Endothelial cell (in vitro differentiated cells): Measurements from ENCODE around the gene PADI4. TPM values are rescaled to one million over a fixed set of nuclear protein-coding genes. Genes with fewer than 3 reads are reported as not detected.
A peak's percentile ranks its signal among the peaks of the same experiment; 100 is the strongest.

ENCODE experiments used
- DNase-seq: peaks from one replicate; pipeline ENCODE4 v3.0.0; 2021; ENCODE audit warnings: low spot score
- H3K27ac Mint-ChIP-seq: one replicate; pipeline ENCODE4 v1.8.0; 2021; ENCODE audit warnings: mixed read lengths, inconsistent platforms; ENCODE audit not compliant: unreplicated experiment
- H3K27me3 Mint-ChIP-seq: one replicate; pipeline ENCODE4 v1.8.0; 2021; ENCODE audit warnings: mild to moderate bottlenecking, moderate library complexity, mixed read lengths, inconsistent platforms; ENCODE audit not compliant: unreplicated experiment
- H3K36me3 Mint-ChIP-seq: one replicate; pipeline ENCODE4 v1.8.0; 2021; ENCODE audit warnings: mild to moderate bottlenecking, low read depth, mixed read lengths, inconsistent platforms; ENCODE audit not compliant: unreplicated experiment
- H3K4me1 Mint-ChIP-seq: one replicate; pipeline ENCODE4 v1.8.0; 2021; ENCODE audit warnings: mild to moderate bottlenecking, mixed read lengths, inconsistent platforms; ENCODE audit not compliant: unreplicated experiment
- H3K4me3 Mint-ChIP-seq: one replicate; pipeline ENCODE4 v1.8.0; 2021; ENCODE audit warnings: mild to moderate bottlenecking, mixed read lengths, inconsistent platforms; ENCODE audit not compliant: unreplicated experiment
- H3K9me3 Mint-ChIP-seq: one replicate; pipeline ENCODE4 v1.8.0; 2021; ENCODE audit warnings: mixed read lengths, inconsistent platforms; ENCODE audit not compliant: unreplicated experiment
- CTCF ChIP-seq: fragments of 200-600 bp; sonication (generic); IDR thresholded peaks from one replicate; pipeline ENCODE4 v1.5.0; 2021; ENCODE audit warnings: antibody characterized with exemption; ENCODE audit not compliant: unreplicated experiment
- total RNA-seq: library from RNA; stranded (reverse); fragmentation: NEBNext Ultra II Directional; extraction: Animal tissue kit (Norgen Biotek cat#: 25700); gene quantifications from one replicate; pipeline ENCODE4 v1.2.1, GENCODE V29; 2021; ENCODE audit not compliant: unreplicated experiment

PADI4 gene
- total RNA-seq, 1 donor from 2014 or later: not detected

- H3K4me1 Mint-ChIP-seq: no peaks in the 10 kb centered on the region
- no peaks in the 10 kb centered on the region for H3K36me3 Mint-ChIP-seq
Observed at GRCh38 chr1:17272066-17272465, 35.9 kb upstream of the PADI4 start.

GRCh38 chr1:17272646-17273045, 35.4 kb upstream of the PADI4 start:
- TF ChIP-seq CTCF: no peak
- Mint-ChIP-seq H3K27me3 (peaks cover 6% of the 10 kb centered on the region), H3K27ac (no peak overlapping the region), H3K4me3 (no peak overlapping the region), H3K4me1 (no peaks in the 10 kb centered on the region), H3K36me3 (no peaks in the 10 kb centered on the region), H3K9me3 (no peaks in the 10 kb centered on the region)
- no peak for DNase-seq

More at GRCh38 chr1:17272066-17272465, 35.9 kb upstream of the PADI4 start:
- no peak for TF ChIP-seq CTCF
- H3K4me3 Mint-ChIP-seq: no peak overlapping the region
- DNase-seq: no peak
- H3K9me3 Mint-ChIP-seq: no peaks in the 10 kb centered on the region
- H3K27me3 Mint-ChIP-seq: peaks cover 6% of the 10 kb centered on the region
- H3K27ac Mint-ChIP-seq: no peak overlapping the region

- H3K36me3 Mint-ChIP-seq: no peaks in the 10 kb centered on the region
- H3K4me1 Mint-ChIP-seq: no peaks in the 10 kb centered on the region
- TF ChIP-seq CTCF: no peak
- no peak overlapping the region for H3K4me3 Mint-ChIP-seq
- H3K27ac Mint-ChIP-seq: no peak overlapping the region
- peaks cover 6% of the 10 kb centered on the region for H3K27me3 Mint-ChIP-seq
- H3K9me3 Mint-ChIP-seq: no peaks in the 10 kb centered on the region
- DNase-seq: no peak
Observed at GRCh38 chr1:17273096-17273495, 34.9 kb upstream of the PADI4 start.

- DNase-seq: peak; percentile 75
- no peaks in the 10 kb centered on the region for H3K36me3 Mint-ChIP-seq
- TF ChIP-seq CTCF: peak; percentile 56
- H3K27ac Mint-ChIP-seq: no peak overlapping the region
- no peaks in the 10 kb centered on the region for H3K4me1 Mint-ChIP-seq
- no peaks in the 10 kb centered on the region for H3K9me3 Mint-ChIP-seq
- no peak overlapping the region for H3K4me3 Mint-ChIP-seq
- peaks cover 6% of the 10 kb centered on the region for H3K27me3 Mint-ChIP-seq
Observed at GRCh38 chr1:17274186-17275170, 33.5 kb upstream of the PADI4 start.

GRCh38 chr1:17276568-17276967, 31.4 kb upstream of the PADI4 start:
- no peak overlapping the region for H3K27ac Mint-ChIP-seq
- no peak for DNase-seq

More at GRCh38 chr1:17276568-17276967, 31.4 kb upstream of the PADI4 start:
- Mint-ChIP-seq H3K4me3 (no peak overlapping the region), H3K36me3 (no peaks in the 10 kb centered on the region), H3K9me3 (no peaks in the 10 kb centered on the region), H3K27me3 (peaks cover 6% of the 10 kb centered on the region), H3K4me1 (no peaks in the 10 kb centered on the region)
- TF ChIP-seq CTCF: no peak
